GM12878 (cell line): ENCODE data around the gene MSTN.

Experiments
- CHD1 ChIP-seq: IDR thresholded peaks from 2 replicates; pipeline ENCODE4 v1.6.1; 2012; ENCODE audit warnings: low read depth, low read length, improper control_type of control experiment
- MXI1 ChIP-seq: fragments of 150-350 bp; IDR thresholded peaks from 2 replicates; pipeline ENCODE4 v1.6.1; 2011; ENCODE audit warnings: low read depth, mild to moderate bottlenecking, inconsistent platforms, low read length, improper control_type of control experiment
- ZBTB11 ChIP-seq: fragments of 450-650 bp; formaldehyde crosslinking; IDR thresholded peaks from 2 replicates; pipeline ENCODE4 v1.5.0; 2022; ENCODE audit warnings: mild to moderate bottlenecking, missing genetic modification characterization
- ZNF24 ChIP-seq: fragments of 450-650 bp; IDR thresholded peaks from 2 replicates; pipeline ENCODE4 v1.6.1; 2017; ENCODE audit warnings: antibody characterized with exemption, mild to moderate bottlenecking
- ZSCAN29 ChIP-seq: fragments of 450-650 bp; IDR thresholded peaks from 2 replicates; pipeline ENCODE4 v1.6.1; 2017; ENCODE audit warnings: mild to moderate bottlenecking, moderate library complexity
- TF ChIP-seq, protein P1 (sequence below), 3 experiments: IDR thresholded peaks in 2 of 3; conservative IDR thresholded peaks in 1 of 3; 2 replicates each; pipeline ENCODE4 v1.5.1; 2011; ENCODE audit warnings: low read depth in 3 of 3, low read length in 3 of 3, mild to moderate bottlenecking in 3 of 3, control low read depth in 2 of 3, moderate library complexity in 2 of 3, inconsistent platforms in 1 of 3, mixed read lengths in 1 of 3; ENCODE audit not compliant: control insufficient read depth in 2 of 3, insufficient read depth in 1 of 3; ENCODE audit errors: extremely low read depth in 1 of 3

DNA sequence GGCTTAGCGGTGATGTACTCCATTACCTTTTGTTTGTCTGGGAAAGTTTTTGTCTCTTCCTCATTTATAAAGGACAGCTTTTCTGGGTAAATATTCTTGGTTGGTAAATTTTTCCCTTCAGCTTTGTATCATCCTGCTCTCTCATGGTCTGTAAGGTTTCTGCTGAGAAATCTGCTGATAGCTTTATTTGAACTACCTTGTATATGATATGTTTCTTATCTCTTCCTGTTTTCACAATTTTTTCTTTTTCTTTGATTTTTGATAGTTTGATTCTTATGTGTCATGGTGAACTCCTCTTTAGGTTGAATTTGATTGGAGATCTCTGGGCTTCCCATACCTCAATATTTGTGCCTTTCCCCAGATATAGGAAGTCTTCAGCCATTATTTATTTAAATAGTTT is 44.7 kb downstream of the MSTN start:
- TF ChIP-seq CHD1: no peak
- no peak for TF ChIP-seq MXI1
- no peak for TF ChIP-seq ZBTB11 (CRISPR knock-in tag)
- TF ChIP-seq ZSCAN29: no peak
- TF ChIP-seq, protein P1, sequence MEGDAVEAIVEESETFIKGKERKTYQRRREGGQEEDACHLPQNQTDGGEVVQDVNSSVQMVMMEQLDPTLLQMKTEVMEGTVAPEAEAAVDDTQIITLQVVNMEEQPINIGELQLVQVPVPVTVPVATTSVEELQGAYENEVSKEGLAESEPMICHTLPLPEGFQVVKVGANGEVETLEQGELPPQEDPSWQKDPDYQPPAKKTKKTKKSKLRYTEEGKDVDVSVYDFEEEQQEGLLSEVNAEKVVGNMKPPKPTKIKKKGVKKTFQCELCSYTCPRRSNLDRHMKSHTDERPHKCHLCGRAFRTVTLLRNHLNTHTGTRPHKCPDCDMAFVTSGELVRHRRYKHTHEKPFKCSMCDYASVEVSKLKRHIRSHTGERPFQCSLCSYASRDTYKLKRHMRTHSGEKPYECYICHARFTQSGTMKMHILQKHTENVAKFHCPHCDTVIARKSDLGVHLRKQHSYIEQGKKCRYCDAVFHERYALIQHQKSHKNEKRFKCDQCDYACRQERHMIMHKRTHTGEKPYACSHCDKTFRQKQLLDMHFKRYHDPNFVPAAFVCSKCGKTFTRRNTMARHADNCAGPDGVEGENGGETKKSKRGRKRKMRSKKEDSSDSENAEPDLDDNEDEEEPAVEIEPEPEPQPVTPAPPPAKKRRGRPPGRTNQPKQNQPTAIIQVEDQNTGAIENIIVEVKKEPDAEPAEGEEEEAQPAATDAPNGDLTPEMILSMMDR (IDR thresholded peaks at IDR 0.05 in 2 of 3, conservative IDR thresholded peaks at IDR 0.05 in 1 of 3; ENCODE audit: control insufficient read depth in 2 of 3, extremely low read depth in 1 of 3, insufficient read depth in 1 of 3, low read depth in 3 of 3, low read length in 3 of 3): no peak
- no peak for TF ChIP-seq ZNF24
